Fibroblast of peridontal ligament (primary cell): ENCODE measurements around the gene RAD51B.
"Not testable (repeated sequence)": the region's sequence is repeated elsewhere in the genome, so short reads cannot be mapped to it uniquely, and the experiment has no call there.

Experiments
- DNase-seq: peaks from one replicate; pipeline ENCODE4 v3.0.0-alpha.2; 2010; ENCODE audit errors: extremely low read depth

RAD51B gene

DNA sequence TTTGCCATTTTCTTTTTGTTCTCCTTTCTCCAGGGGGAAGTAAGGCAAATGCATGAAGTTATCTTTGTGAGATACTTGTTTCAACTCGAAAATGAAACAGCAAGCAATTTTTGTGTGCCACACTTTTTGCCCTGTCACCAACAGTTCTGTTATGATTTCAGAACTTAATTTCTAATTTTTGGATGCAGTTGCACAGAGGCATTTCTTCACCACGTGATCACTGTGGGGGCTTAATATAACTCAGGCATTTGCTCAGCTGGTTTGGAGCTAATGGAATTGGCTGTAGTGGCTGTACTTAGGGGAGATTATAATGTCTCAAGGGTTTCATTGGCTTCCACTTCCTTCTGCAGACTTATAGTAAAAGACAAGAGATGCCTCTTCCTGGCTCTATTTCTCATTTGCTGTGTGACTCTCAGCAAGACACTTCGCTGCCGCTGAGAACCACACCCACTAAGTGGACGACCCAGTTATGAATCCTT lies 452.4 kb downstream of the RAD51B start:
- DNase-seq = no peak

DNA sequence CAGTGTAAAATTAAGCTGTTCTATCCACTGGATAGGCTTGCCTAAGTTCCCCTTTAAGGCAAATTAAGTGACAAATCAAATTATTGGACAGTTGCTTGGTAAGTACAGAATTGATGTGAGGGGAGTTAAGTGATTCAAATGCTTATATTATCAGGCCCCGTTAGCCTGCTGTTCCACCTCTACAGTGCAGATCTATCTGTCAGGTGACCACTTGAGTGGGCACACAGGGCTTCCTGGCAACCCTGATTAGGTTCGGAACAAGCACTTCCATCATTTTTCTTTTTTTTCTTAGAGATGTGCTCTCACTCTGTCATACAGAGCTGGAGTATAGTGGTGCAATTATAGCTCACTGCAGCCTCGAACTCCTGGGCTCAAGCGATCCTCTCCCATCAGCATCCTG lies 453.8 kb downstream of the RAD51B start:
- no peak for DNase-seq

DNA sequence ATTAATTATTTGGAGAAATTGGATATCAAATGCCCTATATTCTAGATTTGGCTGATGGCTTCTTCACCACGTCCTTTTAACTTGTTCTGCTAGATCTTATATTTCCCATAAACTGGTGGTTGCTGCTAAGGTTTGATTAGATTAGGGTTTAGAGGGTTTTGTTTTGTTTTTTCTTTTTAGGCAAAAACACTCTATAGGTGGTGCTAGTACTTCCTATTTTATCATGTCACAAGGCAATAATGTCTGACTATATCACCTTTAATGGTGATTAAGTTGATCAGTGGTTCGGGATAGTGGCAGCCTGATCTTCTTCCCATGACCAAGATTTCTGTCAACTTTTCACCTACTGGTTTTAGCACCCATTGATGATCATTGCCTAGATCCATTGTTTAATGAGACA lies 455.1 kb downstream of the RAD51B start:
- no peak for DNase-seq

DNA sequence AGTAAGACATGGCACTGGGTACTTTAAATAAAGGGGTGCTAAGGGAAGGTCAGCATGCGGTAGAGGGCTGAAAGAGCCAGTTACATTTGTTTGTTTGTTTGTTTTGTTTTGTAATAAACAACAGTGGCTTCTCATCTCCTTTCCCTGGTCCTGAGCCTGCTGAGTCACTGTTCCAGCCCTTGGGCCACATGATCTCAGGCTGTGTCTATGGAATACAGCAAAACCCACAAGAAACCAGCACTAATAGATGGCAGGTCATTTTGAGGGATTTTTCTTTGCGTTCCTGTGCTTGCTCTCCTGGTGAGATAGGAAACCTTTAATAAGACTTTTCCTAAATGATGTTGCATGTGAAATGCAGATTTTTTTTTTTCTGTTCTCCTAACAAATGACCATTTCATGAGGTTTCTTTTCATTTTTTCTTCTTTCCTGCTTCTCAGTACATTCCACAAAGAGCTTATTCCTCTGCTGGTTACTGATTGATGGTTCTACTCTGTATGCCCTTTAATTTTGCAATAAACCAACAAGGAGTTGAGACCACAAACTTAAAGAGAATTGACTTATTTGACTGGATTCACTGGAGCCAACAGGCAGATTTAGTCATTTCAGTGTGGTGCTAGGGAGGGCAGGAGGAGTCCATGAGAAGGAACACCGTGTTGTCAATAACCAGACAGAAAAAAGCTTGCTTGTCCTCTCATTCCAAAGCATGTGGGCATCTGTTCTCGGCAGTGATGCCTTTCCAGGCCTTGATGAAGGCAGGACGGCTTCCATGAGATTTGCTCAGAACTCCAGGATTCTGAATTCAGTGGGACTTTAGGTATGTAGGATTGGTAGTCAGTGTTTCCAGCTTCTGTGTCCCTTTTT lies 459.2 kb downstream of the RAD51B start:
- peak; percentile 54 for DNase-seq

DNA sequence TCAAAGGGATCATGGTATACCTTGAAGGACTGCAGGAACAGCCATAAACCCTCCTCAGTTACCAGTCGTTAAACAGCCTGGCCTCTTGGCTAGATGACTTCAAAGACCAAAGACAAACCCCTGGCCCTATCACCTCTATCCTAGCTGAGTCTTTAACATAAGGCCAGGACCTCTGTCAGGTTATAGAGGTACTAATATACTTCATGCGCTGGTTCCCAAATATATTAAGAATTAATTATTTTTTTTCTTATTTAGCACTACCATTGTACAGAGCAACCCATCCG lies 459.8 kb downstream of the RAD51B start:
- no peak for DNase-seq

DNA sequence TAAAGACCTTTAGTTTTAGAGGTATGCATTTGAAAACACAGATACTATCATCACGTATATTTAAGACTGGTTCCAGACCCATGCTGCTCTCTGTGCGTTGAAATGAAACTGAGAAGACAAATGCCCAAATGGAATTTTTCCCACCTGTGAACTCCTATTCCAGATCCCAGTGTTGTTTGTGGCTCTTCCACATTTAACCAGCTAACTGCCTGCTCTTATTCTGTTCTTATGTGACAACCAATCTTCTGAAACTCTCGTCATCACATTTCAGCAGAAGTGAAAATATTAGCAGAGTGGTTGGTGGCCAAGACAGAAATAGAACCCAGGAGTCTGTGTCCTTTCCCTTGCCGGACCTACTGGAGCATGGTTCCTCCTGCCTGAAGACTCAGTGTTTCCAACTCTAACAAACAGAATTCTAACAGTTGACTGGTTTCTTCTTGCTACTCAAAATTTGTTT lies 460.2 kb downstream of the RAD51B start:
- DNase-seq = no peak

DNA sequence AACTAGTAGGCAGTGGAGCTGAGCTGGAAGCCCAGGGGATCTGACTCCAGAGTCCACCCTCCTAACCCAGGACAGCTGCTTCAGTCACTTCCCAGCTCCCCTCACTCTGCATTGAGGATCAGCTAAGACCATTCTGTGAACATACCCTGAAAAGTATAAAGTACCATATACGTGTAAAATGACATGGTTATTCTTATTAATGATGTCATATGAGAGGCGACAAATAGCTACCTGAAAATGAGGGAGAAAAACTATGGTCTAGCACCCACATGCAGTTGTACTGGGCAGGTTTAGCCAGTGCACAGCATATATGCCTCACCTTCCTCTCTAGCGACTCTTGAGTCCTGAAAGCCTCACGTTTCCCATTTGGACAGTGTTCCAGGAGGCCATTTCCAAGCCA lies 461.9 kb downstream of the RAD51B start:
- DNase-seq = no peak

DNA sequence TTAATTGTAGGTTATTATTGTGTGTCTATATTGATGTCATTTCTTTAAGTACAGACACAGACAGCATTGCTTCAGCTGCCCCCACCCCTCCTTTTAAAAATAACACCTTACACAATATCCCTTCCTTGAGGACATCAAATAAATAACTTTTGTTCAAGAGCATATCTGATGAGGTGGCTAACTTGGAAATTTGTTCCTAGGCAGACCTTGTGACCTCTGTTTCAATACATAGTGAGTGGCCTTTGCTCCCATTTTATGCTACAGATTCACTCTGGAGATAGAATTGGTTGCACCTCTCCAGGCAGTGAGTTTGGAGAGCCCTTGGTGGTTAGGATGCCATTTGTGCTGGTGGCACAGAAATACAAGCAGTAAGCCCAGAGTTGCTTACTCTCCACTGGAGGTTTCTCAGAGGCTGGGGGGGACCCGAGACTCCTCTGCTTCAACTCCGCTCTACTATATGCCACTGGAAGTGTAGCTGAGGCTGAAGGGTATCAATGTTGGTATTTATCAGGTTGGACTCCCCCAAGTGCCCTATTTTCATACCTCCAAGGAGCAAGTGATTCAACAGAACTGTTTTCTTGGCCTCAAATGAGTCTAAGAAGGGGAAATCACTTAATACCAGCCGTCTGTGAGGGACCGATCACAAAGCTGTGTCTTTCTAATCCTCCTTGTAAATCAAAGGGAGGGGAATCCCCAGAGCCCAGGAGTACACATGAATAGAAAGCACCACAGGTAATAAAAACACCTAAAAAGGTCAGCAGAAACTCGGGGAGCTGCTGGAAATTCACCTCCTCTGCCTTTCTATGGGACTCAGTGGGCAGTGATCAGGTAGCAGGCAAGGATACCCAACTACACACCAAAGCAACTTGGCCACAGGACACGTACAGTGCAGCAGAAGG lies 463.1 kb downstream of the RAD51B start:
- no peak for DNase-seq

DNA sequence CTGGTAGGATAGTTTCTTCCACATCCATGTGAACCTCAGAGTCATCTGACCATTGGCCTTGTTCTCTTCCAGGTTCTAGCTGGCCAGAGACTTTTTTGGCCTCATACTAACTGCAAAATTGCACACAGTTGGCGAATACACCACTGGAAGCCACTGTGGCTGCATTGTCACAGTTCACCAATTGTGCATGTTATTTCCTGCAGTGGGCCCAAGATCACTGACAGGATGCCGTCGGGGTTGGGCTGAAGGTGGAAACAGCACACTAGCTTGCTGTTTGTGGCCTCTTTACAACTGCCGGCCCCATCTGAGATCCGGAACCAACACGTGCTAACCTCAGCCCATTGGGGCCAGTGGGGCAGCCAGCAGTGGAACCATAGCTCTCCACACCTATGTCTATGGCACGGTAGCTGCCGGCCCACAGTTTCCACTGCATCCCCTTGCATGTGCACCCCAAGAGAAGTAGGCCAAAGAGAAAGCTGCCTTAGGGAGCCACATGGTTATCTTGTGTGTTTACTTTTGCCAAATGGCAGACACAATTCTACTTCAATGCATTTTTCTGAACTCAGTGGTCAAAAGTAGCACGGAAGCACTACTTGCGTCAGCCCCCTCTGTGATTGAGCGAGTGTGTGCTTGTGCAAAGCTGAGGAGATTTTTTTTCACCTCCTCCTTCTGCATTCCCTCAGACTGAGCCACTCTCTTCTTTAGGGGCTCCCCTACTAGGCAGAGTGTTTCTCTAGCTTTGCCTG lies 464.0 kb downstream of the RAD51B start:
- no peak for DNase-seq

DNA sequence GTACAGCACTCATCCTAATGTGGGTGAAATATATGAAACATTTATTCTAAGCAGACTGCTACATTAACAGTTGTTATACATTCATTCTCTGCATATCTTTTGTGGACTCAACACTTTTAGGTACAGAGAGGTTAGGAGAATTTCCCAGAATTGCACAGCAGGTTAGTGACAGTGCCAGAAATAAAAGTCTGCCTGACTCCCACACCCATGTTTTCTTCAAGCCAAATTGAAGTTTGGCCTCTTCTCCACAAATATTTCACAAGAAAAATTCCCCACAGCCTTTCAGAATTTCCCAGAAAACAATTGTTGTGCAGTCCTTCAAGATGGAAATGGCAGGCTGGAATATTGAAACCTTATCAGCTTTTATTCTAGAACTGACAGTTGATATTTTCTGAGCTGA lies 464.8 kb downstream of the RAD51B start:
- peak; percentile 63 for DNase-seq

DNA sequence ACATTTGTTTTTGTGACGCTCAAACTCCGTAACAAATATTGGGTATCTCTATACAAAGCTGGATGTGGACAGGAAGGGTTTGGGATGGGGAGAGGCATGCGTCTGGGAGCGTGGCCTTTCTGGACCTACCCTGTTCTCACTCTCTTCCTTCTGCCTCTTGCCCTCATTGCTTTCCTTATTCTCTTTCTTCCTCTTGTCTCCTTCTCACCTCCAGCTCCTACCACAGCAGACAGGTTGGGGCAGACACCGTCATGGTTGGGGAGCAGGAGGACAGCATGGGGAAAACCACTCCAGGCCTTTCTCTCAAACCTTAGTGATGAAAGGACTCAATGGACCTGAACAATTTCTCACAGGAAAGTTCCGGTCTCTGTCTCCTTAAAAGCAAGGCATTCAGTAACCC lies 465.3 kb downstream of the RAD51B start:
- no peak for DNase-seq

DNA sequence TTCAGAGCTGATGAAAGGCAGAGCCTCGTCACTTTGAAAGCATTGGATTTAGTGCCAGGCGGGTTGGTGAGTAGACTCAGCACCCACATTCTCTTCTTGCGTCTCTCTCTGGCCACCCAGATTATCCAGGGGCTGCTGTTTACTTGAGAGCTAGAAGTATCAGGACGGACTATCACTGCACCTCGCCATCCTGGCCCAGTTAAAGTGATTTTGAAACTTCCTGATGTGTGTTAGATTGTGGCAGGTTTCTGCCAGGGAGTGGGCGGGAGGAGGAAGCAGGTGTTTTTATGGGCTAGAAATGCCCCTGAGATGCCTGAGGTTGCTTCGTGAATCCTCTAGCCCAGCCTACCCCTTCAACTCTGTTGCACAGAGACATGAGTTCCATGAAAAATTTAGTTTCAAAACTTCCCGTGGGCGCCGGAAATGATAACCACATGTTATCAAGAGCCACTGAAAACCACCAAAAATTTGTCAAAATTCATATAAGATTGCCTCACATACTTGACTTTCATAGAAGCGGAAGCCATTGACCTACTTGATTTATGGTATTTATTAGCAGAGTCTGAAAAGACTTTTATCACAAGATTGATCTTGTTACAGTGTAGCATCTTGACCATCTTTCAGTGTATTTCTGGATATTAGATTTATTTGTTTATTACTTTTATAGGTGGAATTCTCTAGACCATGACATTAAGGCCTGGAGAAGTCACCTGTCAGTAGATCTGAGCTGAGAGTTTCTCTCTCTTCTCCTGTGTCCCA lies 466.0 kb downstream of the RAD51B start:
- no peak for DNase-seq

DNA sequence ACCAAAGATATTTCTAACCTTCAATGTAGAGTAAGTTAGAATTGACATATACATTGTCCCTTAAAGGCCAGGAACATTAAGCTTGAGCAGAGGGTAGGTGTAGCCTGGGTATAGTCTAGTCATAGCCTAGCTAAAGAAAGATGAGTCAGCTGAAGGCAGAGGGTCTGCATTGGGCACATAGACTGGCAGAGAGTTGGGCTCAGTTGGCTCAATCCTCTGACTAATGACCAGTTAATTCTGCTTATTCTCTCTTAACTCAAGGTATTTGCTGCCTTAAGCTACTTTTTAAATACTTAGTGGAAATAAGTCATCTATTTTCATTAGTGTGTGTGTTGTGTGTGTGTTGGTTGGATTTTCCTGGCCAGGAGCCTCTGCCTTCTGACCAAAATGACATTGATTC lies 467.1 kb downstream of the RAD51B start:
- DNase-seq = no peak

DNA sequence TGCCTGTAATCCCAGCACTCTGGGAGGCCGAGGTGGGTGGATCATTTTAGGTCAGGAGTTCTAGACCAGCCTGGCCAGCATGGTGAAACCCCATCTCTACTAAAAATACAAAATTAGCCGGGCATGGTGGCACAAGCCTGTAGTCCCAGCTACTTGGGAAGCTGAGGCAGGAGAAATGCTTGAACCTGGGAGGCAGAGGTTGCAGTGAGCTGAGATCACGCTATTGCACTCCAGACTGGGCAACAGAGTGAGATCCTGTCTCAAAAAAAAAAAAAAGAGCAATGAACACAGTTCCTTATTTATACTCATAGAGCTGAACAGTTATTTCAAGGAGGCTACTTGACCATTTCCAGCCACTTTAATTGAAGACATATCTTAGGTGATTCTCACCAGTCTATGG lies 469.9 kb downstream of the RAD51B start:
- DNase-seq = not testable (repeated sequence)

DNA sequence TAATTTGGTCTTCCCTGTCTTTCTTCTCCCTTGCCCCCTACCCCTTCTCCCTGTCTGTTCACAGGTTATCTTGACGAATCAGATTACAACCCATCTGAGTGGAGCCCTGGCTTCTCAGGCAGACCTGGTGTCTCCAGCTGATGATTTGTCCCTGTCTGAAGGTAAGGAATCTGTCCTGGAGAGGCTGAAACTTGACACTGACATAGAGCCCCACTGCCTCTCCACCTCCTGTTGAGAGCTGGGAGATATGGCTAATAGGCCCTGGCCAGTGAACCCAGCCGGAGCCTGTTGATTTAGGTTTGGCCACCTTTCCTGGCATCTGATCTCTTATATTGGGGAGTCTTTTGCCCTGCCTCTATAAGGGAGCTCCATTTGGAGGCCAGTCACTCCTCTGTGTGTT lies 472.2 kb downstream of the RAD51B start:
- no peak for DNase-seq

DNA sequence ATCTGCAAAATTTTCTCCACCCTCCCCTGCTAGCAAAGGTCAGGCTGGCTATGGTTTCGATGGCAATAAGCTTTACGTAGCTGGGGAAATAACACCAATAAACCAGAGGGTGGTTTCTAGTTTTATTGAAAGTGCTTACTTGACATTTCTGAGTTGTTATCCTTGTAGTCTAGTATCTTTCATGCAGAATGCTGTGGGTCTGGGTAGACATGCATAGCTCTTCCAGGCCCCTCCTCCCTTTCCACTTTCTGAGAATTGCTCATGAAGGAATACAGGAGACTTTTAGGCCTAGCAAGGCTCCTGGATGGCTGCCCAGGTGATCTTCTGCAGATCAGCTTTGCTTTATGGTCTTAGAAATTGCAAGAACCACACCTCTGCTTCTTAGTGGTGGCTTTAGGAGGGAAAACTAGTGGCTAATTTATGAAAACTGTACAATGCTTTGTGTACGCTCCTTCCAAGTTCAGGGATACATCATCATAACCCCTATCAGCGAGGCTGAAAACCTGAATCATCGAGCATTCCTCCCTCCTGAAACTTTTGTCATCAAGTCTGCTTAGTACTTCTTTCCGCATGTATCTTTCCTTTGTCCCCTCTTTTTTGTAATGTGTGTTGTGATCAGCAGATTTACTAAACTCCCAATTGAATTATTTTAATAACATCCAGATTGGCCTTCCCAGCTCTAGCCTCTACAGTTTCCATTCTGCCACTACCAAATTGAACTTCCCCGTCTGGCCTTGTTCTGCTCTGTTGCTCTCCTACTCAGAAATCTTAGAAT lies 473.0 kb downstream of the RAD51B start:
- no peak for DNase-seq

DNA sequence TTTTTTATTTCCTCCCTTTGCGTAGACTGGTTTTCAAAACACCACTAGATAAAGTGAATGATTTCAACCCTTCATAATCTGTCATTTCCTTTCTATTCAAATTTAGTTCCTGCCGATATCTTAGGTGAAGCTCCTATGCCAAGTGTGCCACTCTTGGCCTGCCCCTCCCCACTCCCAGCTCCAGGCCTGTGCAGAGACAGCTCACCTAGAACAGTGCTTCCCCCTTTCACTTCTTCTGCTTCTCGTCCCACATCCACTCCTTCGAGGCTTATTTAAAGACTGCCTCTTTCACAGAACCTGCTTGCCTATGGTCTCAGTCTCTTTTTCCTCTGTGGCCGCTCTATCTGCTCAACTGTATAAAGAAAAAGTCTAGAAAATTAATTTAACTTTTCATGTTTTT lies 473.8 kb downstream of the RAD51B start:
- no peak for DNase-seq

DNA sequence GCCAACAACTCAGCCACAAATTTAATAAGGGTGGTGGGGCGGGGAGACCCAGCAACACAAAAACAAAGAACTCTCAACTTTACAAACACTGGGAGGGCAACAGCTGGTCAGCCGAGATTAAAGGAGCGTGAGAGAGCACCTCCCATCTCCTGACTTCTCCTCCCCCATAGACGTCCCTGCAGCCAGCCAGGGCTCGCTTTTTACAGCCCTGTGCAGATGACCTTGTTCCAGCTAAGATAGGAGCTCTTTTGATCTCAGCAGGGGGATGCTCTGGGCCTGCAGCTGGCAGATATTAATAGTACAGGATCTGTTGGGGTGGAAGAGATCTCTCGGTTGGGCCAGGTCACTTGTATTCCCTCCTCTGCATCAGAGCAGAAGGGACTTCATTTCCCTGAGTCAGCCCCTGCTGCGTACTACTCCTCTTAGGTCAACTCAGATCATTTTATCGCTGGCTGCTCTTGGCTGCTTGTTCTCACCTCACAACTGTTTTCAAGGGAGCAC lies 475.8 kb downstream of the RAD51B start:
- no peak for DNase-seq

DNA sequence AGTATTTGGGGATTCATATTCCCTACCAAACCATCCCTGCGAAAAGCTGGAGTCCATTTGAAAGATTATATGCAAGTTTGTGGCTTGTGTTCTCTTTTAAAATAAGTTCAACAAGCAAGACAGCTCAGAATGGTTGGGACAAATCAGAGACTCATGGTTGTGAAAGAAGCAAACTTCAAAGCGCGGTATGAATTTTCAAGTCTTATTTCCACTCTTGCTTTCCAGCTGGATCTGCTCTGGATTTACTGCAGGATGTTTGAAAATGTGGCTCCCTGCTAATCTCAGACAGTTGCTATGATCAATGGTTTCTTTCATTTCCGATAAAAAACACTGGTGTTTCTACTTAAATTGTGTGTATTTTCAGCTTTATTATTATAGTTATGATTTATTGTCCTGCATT lies 477.5 kb downstream of the RAD51B start:
- DNase-seq = peak; percentile 60

DNA sequence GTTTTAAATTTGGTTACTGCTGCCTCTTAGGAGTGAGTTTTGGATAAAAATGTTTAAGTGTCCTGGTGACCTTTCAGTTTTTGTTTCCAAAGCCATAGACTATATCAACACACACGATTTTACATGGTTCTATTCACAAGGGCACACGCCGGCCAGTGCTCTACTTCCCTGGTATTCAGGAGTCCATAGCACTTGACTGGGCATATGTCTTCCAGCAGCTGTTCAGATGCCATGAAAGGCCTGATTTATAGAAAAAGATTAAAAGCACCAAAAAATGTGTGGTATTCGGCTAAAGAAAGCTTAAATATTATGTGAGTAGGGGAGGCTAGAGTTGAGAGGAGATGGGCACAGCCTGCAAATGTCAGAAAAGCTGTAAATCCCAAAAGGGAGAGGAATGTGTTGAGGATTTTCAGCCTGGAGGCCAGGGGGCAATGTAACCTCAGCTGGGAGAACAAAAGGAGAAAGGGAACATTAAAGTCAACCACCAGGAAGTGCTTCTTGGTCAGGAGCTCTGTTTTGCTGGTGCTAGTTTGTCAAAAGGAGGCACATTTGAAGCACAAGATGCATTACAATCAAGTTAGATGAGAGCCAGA lies 478.4 kb downstream of the RAD51B start:
- DNase-seq = peak; percentile 41
